NCI-H2107 treated with DMSO at 0.1 percent for 48 hours (cell line): ENCODE results near the gene DPP10.

ENCODE experiments used
- DNase-seq: peaks from one replicate; lab custom pipeline; 2025; ENCODE audit not compliant: unreplicated experiment; lab: John Stamatoyannopoulos, UW

DPP10 gene

GRCh38 chr2:115833196-115833595 is 1390.8 kb downstream of the DPP10 start:
- no peak for DNase-seq

GRCh38 chr2:115838539-115838938 is 1396.1 kb downstream of the DPP10 start:
- DNase-seq, result no peak

GRCh38 chr2:115842306-115842705 is 1399.9 kb downstream of the DPP10 start:
- no peak for DNase-seq

GRCh38 chr2:115848192-115848591 is 1405.8 kb downstream of the DPP10 start:
- DNase-seq, result no peak

GRCh38 chr2:115867024-115867423 is 1424.6 kb downstream of the DPP10 start:
- DNase-seq, result no peak

GRCh38 chr2:115874427-115874826 is 1432.0 kb downstream of the DPP10 start:
- no peak for DNase-seq

GRCh38 chr2:115880558-115880957 is 1438.1 kb downstream of the DPP10 start:
- no peak for DNase-seq

GRCh38 chr2:115887209-115887776 is 1444.9 kb downstream of the DPP10 start:
- DNase-seq, result no peak
